Ovary (tissue), 9 donors: ENCODE results near the gene DHRS11. TPM values are rescaled to one million over a fixed set of nuclear protein-coding genes. Genes with fewer than 3 reads are reported as not detected.

Experiments
- DNase-seq, 5 donors: peaks; one replicate each; pipeline ENCODE4 v3.0.0-alpha.2; 2019 to 2020
- H3K27ac ChIP-seq, 2 donors: fragments of 200-600 bp; one replicate each; pipeline versions ENCODE4 v1.5.1 to v1.8.0; 2019 to 2022
- H3K27me3 ChIP-seq: fragments of 200-600 bp; one replicate; pipeline ENCODE4 v1.8.0; 2022
- H3K36me3 ChIP-seq: fragments of 200-600 bp; sonication (generic); one replicate; pipeline ENCODE4 v1.5.1; 2019
- H3K4me1 ChIP-seq: one replicate; pipeline ENCODE4 v1.8.1; 2013; ENCODE audit warnings: mild to moderate bottlenecking, moderate library complexity; ENCODE audit not compliant: insufficient read depth
- H3K4me3 ChIP-seq: fragments of 200-600 bp; sonication (generic); one replicate; pipeline ENCODE4 v1.5.1; 2017
- H3K9me3 ChIP-seq, 2 donors: fragments of 200-600 bp in 1 of 2; sonication (generic) in 1 of 2; one replicate each; pipeline versions ENCODE4 v1.5.1 to v1.8.1; 2013 to 2019; ENCODE audit warnings: mild to moderate bottlenecking in 1 of 2, moderate library complexity in 1 of 2
- CTCF ChIP-seq, 3 donors: fragments of 450-650 bp in 2 of 3; fragments of 200-600 bp in 1 of 3; IDR thresholded peaks; one replicate each; pipeline versions ENCODE4 v1.5.1 to v1.8.0; 2016 to 2022; ENCODE audit warnings: antibody characterized with exemption in 3 of 3, mild to moderate bottlenecking in 1 of 3
- EP300 ChIP-seq: sonication (generic); formaldehyde crosslinking; IDR thresholded peaks from one replicate; pipeline ENCODE4 v1.6.1; 2017; ENCODE audit warnings: antibody characterized with exemption
- POLR2A ChIP-seq: fragments of 450-650 bp; IDR thresholded peaks from one replicate; pipeline ENCODE4 v1.6.1; 2017; ENCODE audit warnings: antibody characterized with exemption, mild to moderate bottlenecking, moderate library complexity
- WGBS, 3 donors: extraction: QIAGEN DNeasy Blood & Tissue Kit in 1 of 3; methylation state at CpG; one replicate each; pipeline versions ENCODE4 v1.1.5 to v1.1.7; 2013 to 2017; 5-methylcytosine and 5-hydroxymethylcytosine counted together
- intact Hi-C, 4 donors: fragments of 100-400 bp; cut with DNase I; formaldehyde crosslinking; loops; one replicate each; pipeline versions ENCODE4 v1.11.0 to v1.15.1; 2022 to 2023
- polyA plus RNA-seq, 2 donors: library from polyadenylated mRNA; stranded (reverse); fragments of 200-250 nt in 1 of 2; fragments of 350-450 nt in 1 of 2; fragmentation: Illumina TruSeq in 1 of 2; extraction: RNeasy Lipid Tissue Mini Kit (QIAGEN cat#74804) in 1 of 2; gene quantifications; one replicate each; pipeline ENCODE4 v1.2.3, GENCODE V29; 2013 to 2014
- total RNA-seq, 7 donors: library from RNA; depleted of rRNA in 2 of 7; stranded (reverse); fragments of >200 nt in 2 of 7; fragmentation: NEBNext Ultra II Directional in 3 of 7; extraction: Animal tissue kit (Norgen Biotek cat#: 25700) in 3 of 7; gene quantifications; one replicate each; pipeline versions ENCODE4 v1.1.0 to v1.2.4, GENCODE V29; 2016 to 2023
- donor health status: DM: no; HTN: no; CAD: no; lungs with moderate emphysema.
- donor health status: DM: no; HTN: no; CAD: no.
- donor health status: Bipolar disorder and iron deficiency.
- donor health status: DM: yes; HTN: yes; CAD: no.
- donor health status: DM: no; HTN: no; CAD: no.
- donor health status: DM: yes; HTN: yes; CAD: no.

The DHRS11 gene
- total and polyA plus RNA-seq, 9 donors: 3.0 to 10.2 (median 6.6) TPM

- no peak overlapping the region for H3K27ac ChIP-seq
- DNase-seq: no peak
- intact Hi-C loops: no loop called here
- TF ChIP-seq POLR2A: no peak
- TF ChIP-seq CTCF (IDR thresholded peaks at IDR 0.05): no peak
- no peak for TF ChIP-seq EP300
- 71 to 92% (median 90%) methylated on average over 2 of the region's 2 CpGs for WGBS, 3 donors
- no peaks in the 10 kb centered on the region for H3K36me3 ChIP-seq
- H3K9me3 ChIP-seq: no peaks in the 10 kb centered on the region
- no peak overlapping the region for H3K4me3 ChIP-seq
- no peaks in the 10 kb centered on the region for H3K4me1 ChIP-seq
- no peaks in the 10 kb centered on the region for H3K27me3 ChIP-seq
Measured at GRCh38 chr17:36576793-36577192, 14.9 kb upstream of the DHRS11 start.

GRCh38 chr17:36578671-36579070 is 13.0 kb upstream of the DHRS11 start:
- Histone ChIP-seq H3K9me3 (no peaks in the 10 kb centered on the region), H3K36me3 (no peaks in the 10 kb centered on the region), H3K4me1 (no peaks in the 10 kb centered on the region), H3K27me3 (no peaks in the 10 kb centered on the region), H3K4me3 (no peak overlapping the region), H3K27ac (no peak overlapping the region)
- intact Hi-C loops: no loop called here
- TF ChIP-seq CTCF (IDR thresholded peaks at IDR 0.05): no peak
- TF ChIP-seq POLR2A: no peak
- TF ChIP-seq EP300: no peak
- no peak for DNase-seq
- 41 to 62% (median 52%) methylated on average over 2 of the region's 2 CpGs for WGBS, 3 donors

GRCh38 chr17:36583787-36584186 is 7.9 kb upstream of the DHRS11 start:
- no peak overlapping the region for H3K4me3 ChIP-seq
- 47 to 56% (median 50%) methylated on average over 1 of the region's 1 CpG for WGBS, 3 donors
- no peak for DNase-seq
- intact Hi-C loops: no loop called here
- no peaks in the 10 kb centered on the region for H3K36me3 ChIP-seq
- no peak overlapping the region for H3K27ac ChIP-seq
- no peaks in the 10 kb centered on the region for H3K27me3 ChIP-seq
- H3K9me3 ChIP-seq: no peaks in the 10 kb centered on the region
- TF ChIP-seq CTCF (IDR thresholded peaks at IDR 0.05): no peak
- no peak for TF ChIP-seq EP300
- no peak for TF ChIP-seq POLR2A
- no peaks in the 10 kb centered on the region for H3K4me1 ChIP-seq

GRCh38 chr17:36586138-36586537 is 5.5 kb upstream of the DHRS11 start:
- intact Hi-C loops: no loop called here
- Histone ChIP-seq H3K36me3 (no peaks in the 10 kb centered on the region), H3K4me3 (no peak overlapping the region), H3K4me1 (no peaks in the 10 kb centered on the region), H3K9me3 (no peaks in the 10 kb centered on the region), H3K27ac (no peak overlapping the region), H3K27me3 (no peaks in the 10 kb centered on the region)
- no peak for TF ChIP-seq CTCF (IDR thresholded peaks at IDR 0.05)
- no peak for DNase-seq
- 91 to 95% (median 94%) methylated on average over 2 of the region's 2 CpGs for WGBS, 3 donors

GRCh38 chr17:36590082-36590481 is 1.6 kb upstream of the DHRS11 start:
- 22 to 44% (median 35%) methylated on average over 2 of the region's 2 CpGs for WGBS, 3 donors

More at GRCh38 chr17:36590082-36590481, 1.6 kb upstream of the DHRS11 start:
- no peak overlapping the region for H3K27ac ChIP-seq
- H3K9me3 ChIP-seq: no peaks in the 10 kb centered on the region
- H3K4me3 ChIP-seq: no peak overlapping the region
- intact Hi-C loops: no loop called here
- TF ChIP-seq EP300 (no peak), POLR2A (no peak), CTCF (IDR thresholded peaks at IDR 0.05) (no peak)
- no peaks in the 10 kb centered on the region for H3K36me3 ChIP-seq
- no peak for DNase-seq
- H3K27me3 ChIP-seq: no peaks in the 10 kb centered on the region
- peaks cover 9% of the 10 kb centered on the region for H3K4me1 ChIP-seq
